PFSK-1 (cell line): ENCODE results near the gene COL23A1.

Experiments
- TAF1 ChIP-seq: IDR thresholded peaks from 2 replicates; pipeline ENCODE4 v1.6.1; 2012; ENCODE audit warnings: low read length, control low read depth, borderline replicate concordance; ENCODE audit not compliant: insufficient read depth
- TF ChIP-seq, protein P1 (sequence below), 2 experiments: IDR thresholded peaks; 2 replicates each; pipeline versions ENCODE4 v1.6.1 to v1.8.0; 2011 to 2012; ENCODE audit warnings: low read depth in 2 of 2, low read length in 2 of 2, control low read depth in 1 of 2, inconsistent platforms in 1 of 2, mild to moderate bottlenecking in 1 of 2, moderate library complexity in 1 of 2; ENCODE audit not compliant: insufficient read depth in 1 of 2

DNA sequence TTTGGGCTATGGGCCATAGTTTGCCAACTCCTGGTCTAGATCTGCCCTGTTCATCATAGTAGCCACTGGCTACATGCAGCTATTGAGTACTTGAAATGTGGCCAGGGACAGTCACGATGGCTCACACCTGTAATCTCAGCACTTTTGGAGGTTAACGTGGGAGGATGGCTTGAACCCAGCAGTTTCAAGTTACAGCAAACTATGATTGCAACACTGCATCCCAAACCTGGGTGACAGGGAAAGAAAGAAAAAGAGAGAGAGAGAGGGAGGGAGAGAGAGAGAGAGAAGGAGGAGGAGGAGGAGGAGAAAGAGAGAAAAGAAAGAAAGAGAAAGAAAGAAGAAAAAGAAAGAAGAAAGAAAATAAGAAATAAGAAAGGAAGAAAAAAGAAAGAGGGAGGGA, 397.9 kb downstream of the COL23A1 start:
- TF ChIP-seq, protein P1, sequence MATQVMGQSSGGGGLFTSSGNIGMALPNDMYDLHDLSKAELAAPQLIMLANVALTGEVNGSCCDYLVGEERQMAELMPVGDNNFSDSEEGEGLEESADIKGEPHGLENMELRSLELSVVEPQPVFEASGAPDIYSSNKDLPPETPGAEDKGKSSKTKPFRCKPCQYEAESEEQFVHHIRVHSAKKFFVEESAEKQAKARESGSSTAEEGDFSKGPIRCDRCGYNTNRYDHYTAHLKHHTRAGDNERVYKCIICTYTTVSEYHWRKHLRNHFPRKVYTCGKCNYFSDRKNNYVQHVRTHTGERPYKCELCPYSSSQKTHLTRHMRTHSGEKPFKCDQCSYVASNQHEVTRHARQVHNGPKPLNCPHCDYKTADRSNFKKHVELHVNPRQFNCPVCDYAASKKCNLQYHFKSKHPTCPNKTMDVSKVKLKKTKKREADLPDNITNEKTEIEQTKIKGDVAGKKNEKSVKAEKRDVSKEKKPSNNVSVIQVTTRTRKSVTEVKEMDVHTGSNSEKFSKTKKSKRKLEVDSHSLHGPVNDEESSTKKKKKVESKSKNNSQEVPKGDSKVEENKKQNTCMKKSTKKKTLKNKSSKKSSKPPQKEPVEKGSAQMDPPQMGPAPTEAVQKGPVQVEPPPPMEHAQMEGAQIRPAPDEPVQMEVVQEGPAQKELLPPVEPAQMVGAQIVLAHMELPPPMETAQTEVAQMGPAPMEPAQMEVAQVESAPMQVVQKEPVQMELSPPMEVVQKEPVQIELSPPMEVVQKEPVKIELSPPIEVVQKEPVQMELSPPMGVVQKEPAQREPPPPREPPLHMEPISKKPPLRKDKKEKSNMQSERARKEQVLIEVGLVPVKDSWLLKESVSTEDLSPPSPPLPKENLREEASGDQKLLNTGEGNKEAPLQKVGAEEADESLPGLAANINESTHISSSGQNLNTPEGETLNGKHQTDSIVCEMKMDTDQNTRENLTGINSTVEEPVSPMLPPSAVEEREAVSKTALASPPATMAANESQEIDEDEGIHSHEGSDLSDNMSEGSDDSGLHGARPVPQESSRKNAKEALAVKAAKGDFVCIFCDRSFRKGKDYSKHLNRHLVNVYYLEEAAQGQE (IDR thresholded peaks at IDR 0.05; ENCODE audit: insufficient read depth in 1 of 2, low read depth in 2 of 2, low read length in 2 of 2), result no peak
- no peak for TF ChIP-seq TAF1
